NCI-H1930 (cell line): ENCODE measurements around the gene SLX9.
"Not testable (repeated sequence)": the region's sequence is repeated elsewhere in the genome, so short reads cannot be mapped to it uniquely, and the experiment has no call there.

Source experiments
- DNase-seq, 2 experiments: peaks; one replicate each; lab custom pipeline; 2025; lab: John Stamatoyannopoulos, UW

The SLX9 gene

DNA sequence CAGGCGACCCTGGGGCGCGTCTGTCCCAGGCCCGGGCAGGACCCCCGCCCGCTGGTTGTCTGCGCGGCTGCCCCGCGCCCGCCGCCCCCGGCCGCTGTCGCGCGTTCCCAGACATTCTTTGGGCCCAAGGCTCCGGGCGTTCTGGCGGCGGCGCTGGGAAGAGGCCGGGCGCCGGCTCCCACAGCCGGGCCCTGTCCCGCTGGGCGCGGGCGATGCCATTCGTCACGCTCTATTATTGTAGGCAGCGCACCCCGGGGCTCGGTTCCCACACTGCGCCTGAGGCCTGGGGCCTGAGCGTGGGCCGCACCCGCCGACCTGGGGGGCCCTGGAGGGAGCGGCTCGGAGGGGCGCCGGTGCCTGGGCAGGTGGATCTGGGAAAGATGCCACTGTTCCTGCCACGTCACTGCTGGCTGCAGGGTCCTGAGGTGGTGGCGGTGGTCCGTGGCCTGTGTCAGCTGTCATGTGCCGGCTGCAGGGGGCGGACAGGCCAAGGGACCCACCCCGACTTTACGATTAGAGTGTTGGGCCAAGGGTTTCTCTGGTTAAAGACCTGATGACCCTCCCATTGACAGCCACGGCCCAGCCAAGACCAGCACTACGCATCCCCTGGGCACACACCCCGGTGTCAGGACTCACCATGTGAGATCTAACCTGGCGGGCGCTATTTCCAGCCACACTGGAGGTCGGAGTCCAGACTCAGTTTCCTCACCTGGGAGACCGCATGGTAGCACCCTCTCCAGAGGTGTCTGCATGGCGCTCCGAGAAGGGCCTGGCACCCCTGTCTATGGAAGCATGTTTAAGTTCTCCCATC, 79.5 kb downstream of the SLX9 start:
- no peak for DNase-seq

- DNase-seq, result no peak
Observed at GRCh38 chr21:45019887-45020537, 80.2 kb downstream of the SLX9 start.

GRCh38 chr21:45020629-45021427, 81.0 kb downstream of the SLX9 start:
- DNase-seq, result no peak

DNA sequence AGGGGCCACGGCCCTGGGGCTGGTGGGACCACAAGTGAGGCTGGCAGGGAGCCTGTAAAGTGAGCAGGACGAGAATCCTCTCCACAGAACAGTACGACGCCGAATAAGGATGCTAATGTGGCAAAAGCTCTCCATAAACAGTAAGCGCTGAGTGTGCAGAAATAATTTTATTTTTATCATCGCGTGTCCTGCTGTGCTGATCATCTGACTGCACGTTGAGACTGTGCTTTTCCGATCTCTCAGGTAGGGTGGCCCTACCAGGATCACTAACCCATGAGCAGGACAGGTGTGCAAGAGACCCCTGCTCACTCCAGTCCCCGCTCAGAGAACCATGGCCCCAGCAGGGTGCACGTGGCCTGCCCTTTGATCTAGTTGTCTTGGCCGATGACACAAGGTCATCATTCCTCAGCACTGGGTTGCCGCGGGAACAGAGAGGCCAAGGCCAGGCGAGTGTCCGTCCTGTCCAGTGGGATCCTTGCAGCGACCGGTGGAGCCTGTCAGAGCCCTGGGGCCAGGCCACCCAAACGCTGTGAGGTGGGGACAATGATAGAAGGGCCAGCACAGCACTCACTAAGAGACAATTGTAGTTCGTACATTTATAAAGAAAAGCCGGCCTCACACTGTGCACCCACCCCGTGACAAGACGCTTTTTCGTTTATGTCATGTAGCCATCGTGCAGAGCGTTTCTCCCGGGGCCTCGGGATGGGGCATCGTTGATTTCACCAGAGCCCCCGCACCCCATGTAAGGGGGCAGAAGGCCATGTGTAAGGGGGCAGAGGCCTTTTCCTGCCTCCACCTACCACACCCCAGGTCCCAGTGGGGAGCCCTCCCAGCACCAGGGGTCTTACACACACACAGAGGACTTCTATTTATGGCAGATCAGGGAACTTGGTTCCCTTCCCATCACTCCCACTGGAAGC, 81.9 kb downstream of the SLX9 start:
- no peak for DNase-seq

GRCh38 chr21:45022348-45022675, 82.5 kb downstream of the SLX9 start:
- no peak for DNase-seq

- DNase-seq, result no peak
Observed at GRCh38 chr21:45022736-45023135, 82.9 kb downstream of the SLX9 start.

DNA sequence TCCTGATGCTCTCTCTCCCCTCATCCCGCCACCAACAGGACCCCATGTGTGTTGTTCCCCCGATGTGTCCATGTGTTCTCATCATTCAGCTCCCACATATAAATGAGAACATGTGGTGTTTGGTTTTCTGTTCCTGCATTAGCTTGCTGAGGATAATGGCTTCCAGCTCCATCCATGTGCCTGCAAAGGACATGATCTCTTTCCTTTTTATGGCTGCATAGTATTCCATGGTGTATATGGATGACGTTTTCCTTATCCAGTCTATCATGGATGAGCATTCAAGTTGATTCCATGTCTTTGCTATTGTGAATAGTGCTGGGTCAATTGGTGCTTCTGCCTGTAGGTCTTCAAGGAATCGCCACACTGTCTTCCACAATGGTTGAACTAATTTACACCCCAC, 84.7 kb downstream of the SLX9 start:
- DNase-seq, result not testable (repeated sequence)

- DNase-seq, result no peak
Observed at GRCh38 chr21:45026066-45026745, 86.4 kb downstream of the SLX9 start.
